Stimulated activated CD8-positive, alpha-beta memory T cell treated with anti-CD3 and anti-CD28 coated beads, Interleukin-12 subunit alpha, Interleukin-12 subunit beta, amount 100 ng/mL, for 24 hours (primary cell): ENCODE data around the gene FES.

Experiments used
- DNase-seq: peaks from one replicate; pipeline ENCODE4 v3.0.0-alpha.2; 2020; ENCODE audit errors: extremely low read depth

The FES gene

DNA sequence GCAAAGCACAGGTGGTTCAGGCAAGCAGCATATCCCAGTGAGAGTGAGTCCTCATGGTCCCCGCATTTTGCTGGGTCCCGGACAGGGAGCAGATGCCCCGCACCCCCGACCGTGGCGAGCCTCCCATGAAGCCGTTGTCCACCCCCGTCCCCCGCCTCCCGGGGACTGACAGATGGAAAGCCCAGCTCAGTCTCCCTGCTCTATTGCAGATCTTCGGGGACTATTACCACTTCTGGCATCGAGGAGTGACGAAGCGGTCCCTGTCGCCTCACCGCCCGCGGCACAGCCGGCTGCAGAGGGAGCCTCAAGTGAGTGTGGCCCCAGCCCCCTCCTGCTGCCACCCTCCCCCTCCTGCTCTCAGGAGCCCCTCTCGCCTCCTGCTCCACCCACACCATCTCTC, 8.3 kb upstream of the FES start:
- no peak for DNase-seq

DNA sequence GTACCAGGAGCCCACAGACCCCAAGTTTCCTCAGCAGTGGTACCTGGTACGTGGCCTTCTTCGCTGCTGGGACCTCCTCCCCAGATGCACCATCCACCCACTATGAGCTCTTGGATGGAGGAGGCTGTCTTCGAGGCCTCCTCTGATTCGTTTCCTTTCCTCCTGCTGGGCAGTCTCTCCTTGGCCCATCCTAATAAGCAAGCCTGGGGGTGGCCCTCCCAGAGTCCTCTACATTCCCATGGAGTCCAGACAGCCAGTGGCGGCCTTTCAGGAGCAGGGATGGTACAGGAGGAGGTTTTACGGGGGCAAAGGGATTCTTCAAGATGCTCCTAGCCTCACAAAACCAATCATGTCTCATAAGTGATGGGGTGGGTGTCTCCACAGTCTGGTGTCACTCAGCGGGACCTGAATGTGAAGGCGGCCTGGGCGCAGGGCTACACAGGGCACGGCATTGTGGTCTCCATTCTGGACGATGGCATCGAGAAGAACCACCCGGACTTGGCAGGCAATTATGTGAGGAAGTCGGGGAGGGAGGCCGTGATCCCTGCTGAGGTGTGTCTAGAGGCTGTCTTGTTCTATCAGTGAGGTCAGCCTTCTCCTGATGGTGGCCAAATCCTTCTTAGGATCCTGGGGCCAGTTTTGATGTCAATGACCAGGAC, 7.7 kb upstream of the FES start:
- DNase-seq, result no peak

DNA sequence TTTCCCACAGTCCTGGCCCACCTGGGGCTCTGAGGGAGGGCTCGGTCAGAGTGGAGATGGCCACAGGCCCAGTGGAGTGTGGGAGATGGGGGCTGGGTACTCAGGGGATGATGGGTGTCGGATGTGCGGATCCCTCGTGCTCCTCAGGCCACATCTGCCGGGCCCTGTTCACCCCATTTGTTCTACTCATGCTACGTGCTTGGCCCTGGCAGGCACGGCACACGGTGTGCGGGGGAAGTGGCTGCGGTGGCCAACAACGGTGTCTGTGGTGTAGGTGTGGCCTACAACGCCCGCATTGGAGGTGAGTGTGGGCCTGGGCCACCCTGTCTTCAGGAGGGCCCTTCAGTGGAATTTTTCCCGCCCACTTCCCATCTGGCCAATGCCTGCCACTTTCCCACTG, 7.0 kb upstream of the FES start:
- DNase-seq, result no peak

DNA sequence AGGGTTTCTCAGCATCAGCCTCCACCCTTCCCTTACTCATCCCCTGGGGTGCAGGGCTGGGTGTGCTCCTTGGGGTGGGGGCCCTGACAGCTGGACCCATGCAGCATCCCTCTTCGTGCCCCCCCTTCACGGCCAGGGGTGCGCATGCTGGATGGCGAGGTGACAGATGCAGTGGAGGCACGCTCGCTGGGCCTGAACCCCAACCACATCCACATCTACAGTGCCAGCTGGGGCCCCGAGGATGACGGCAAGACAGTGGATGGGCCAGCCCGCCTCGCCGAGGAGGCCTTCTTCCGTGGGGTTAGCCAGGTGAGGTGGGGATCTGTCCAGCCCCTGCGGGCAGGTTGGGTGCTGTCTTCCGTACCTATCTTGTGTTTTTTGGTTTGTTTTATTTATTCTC, 6.3 kb upstream of the FES start:
- no peak for DNase-seq

DNA sequence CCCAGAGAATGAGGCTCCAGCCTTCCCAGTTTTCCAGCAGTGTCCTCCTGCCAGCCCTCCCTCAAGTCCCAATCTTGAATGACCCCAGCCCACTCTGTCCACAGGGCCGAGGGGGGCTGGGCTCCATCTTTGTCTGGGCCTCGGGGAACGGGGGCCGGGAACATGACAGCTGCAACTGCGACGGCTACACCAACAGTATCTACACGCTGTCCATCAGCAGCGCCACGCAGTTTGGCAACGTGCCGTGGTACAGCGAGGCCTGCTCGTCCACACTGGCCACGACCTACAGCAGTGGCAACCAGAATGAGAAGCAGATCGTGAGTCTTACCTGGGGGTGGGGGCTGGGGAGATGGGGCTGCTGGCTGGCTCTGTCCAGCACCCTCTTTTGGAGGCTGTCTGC, 5.6 kb upstream of the FES start:
- no peak for DNase-seq

DNA sequence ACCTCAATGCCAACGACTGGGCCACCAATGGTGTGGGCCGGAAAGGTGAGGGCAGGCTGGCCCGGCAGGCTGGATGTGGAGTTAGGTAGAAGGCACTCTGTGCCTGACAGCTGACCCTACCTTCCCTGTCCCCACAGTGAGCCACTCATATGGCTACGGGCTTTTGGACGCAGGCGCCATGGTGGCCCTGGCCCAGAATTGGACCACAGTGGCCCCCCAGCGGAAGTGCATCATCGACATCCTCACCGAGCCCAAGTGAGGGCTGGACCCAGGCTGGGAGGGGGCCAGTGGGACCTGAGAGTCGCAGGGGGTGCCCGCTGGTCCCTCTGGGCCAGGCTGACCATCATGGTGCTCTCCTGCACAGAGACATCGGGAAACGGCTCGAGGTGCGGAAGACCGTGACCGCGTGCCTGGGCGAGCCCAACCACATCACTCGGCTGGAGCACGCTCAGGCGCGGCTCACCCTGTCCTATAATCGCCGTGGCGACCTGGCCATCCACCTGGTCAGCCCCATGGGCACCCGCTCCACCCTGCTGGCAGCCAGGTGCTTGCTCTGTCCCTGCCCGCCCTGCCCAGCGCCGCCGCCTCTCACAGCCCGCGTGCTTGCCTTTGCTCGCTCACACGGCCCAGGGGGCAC, 4.5 kb upstream of the FES start:
- DNase-seq, result no peak

DNA sequence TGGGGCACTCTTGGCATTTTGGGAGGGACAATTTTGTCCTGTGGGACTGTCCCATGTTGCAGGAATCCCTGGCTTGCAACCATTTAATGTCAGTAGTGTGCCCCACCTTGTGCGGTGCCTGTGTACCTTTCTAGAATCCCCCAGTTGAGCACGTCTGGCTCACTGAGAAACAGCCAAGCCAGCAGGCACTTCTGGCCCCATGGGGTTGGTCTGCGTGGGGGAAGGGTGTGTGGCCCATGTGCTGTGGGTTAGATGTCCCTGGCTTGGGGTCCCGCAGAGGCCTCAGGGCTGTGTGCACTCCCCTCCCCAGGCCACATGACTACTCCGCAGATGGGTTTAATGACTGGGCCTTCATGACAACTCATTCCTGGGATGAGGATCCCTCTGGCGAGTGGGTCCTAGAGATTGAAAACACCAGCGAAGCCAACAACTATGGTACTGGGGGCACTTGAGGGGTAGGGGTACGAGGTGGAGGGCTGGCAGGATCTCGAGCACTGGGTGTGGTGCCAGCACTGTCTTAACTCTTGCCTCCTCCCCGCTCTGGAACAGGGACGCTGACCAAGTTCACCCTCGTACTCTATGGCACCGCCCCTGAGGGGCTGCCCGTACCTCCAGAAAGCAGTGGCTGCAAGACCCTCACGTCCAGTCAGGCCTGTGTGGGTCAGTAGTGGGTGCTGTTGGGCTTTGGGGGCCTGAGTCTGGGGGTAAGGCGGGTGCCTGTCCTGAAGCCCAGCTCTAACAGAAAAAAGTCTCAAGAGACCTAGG, 3.7 kb upstream of the FES start:
- DNase-seq, result no peak

DNA sequence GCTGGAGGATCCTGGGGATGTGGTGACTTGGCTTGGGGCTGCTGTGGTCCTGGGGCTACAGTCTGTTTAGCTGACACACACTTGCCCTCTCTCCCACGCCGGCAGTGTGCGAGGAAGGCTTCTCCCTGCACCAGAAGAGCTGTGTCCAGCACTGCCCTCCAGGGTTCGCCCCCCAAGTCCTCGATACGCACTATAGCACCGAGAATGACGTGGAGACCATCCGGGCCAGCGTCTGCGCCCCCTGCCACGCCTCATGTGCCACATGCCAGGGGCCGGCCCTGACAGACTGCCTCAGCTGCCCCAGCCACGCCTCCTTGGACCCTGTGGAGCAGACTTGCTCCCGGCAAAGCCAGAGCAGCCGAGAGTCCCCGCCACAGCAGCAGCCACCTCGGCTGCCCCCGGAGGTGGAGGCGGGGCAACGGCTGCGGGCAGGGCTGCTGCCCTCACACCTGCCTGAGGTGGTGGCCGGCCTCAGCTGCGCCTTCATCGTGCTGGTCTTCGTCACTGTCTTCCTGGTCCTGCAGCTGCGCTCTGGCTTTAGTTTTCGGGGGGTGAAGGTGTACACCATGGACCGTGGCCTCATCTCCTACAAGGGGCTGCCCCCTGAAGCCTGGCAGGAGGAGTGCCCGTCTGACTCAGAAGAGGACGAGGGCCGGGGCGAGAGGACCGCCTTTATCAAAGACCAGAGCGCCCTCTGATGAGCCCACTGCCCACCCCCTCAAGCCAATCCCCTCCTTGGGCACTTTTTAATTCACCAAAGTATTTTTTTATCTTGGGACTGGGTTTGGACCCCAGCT, 2.9 kb upstream of the FES start:
- no peak for DNase-seq

DNA sequence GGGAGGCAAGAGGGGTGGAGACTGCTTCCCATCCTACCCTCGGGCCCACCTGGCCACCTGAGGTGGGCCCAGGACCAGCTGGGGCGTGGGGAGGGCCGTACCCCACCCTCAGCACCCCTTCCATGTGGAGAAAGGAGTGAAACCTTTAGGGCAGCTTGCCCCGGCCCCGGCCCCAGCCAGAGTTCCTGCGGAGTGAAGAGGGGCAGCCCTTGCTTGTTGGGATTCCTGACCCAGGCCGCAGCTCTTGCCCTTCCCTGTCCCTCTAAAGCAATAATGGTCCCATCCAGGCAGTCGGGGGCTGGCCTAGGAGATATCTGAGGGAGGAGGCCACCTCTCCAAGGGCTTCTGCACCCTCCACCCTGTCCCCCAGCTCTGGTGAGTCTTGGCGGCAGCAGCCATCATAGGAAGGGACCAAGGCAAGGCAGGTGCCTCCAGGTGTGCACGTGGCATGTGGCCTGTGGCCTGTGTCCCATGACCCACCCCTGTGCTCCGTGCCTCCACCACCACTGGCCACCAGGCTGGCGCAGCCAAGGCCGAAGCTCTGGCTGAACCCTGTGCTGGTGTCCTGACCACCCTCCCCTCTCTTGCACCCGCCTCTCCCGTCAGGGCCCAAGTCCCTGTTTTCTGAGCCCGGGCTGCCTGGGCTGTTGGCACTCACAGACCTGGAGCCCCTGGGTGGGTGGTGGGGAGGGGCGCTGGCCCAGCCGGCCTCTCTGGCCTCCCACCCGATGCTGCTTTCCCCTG, 2.2 kb upstream of the FES start:
- no peak for DNase-seq

DNA sequence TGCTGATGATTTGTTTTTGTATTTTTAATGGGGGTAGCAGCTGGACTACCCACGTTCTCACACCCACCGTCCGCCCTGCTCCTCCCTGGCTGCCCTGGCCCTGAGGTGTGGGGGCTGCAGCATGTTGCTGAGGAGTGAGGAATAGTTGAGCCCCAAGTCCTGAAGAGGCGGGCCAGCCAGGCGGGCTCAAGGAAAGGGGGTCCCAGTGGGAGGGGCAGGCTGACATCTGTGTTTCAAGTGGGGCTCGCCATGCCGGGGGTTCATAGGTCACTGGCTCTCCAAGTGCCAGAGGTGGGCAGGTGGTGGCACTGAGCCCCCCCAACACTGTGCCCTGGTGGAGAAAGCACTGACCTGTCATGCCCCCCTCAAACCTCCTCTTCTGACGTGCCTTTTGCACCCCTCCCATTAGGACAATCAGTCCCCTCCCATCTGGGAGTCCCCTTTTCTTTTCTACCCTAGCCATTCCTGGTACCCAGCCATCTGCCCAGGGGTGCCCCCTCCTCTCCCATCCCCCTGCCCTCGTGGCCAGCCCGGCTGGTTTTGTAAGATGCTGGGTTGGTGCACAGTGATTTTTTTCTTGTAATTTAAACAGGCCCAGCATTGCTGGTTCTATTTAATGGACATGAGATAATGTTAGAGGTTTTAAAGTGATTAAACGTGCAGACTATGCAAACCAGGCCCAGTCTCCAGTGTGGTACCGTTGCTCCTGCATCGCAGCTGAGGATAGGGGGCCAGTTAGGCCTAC, 1.4 kb upstream of the FES start:
- DNase-seq, result no peak

DNA sequence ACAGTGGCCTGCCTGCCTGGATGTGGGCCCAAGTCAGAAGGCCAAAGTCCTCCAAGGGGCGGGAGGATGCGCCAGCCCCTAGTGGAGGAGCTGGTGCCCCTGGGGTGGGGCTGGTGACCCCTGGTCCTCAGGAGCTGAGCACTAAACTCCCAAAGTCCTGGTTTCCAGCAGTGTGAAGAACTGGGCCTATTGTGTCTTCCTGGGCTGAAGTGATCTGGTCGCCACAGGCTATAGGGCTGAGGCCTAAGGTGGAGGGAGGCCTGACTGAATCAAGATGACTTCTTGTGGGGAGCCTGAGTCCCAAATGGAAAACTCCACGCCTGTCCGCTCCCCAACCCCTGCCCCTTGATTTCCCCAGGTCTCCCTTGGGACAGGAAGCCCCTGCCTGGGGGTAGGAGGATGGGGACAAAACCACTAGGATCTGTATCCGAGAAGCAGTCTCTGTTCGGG, 753 bp upstream of the FES start:
- DNase-seq, result no peak

DNA sequence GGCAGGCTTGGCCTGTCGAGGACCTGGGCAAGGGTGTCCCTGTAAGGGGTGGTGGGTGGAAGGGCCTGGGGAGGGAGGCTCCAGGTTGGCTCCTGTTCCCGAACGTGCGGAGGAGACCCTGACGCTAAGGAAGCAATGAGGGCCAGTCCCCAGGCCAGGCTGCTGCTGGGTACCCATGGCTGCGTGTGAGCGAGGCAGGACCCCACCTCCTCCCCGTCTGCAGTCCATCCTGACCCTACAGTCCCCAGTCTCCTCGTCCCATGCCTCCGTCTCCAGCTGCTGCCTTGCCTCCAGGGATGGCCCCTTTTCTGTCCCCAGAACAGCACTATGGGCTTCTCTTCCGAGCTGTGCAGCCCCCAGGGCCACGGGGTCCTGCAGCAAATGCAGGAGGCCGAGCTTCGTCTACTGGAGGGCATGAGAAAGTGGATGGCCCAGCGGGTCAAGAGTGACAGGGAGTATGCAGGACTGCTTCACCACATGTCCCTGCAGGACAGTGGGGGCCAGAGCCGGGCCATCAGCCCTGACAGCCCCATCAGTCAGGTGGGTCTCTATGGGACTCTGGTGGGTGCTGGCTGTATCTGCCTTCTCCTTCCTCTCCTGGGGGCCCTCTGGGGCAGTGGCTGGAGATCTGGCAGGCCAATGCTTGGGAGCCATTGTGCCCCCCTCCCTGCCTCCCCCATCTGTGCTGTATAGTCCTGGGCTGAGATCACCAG, 571 bp downstream of the FES start:
- DNase-seq, result no peak

DNA sequence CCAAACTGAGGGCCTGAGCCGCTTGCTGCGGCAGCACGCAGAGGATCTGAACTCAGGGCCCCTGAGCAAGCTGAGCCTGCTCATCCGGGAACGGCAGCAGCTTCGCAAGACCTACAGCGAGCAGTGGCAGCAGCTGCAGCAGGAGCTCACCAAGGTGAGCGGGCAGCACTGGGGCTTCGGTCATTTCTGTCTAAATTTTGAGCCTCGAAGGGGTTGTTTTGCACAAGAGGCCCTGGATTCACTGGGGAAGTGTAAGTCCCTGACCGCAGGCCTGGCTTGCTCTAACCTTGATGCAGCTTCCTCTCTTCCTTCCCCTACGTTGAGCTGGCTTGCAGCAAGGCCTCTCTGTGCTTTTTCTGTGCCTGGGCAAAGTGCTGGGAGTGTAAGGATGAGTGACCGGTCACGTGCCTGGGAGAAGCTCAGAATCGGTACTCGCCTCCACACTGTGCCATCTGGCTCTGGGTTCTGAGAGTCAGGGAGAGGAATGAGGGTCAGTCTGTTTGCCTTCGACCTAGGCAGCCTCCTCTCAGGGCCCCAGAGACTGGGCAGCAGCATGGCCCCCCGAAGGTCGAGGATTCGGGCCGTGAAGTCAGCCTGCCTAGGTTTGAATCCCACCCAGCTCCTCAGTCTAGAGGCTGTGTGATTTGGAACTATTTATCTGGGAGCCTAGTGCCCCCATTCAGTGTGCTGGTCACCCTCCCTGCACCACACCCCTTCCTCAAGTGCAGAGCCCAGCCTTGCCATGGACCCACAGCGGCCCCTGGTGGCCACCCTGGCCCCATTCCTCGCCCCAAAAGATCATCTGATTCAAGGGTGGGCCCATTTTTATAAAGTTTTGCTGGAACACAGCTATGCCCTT, 1.4 kb downstream of the FES start:
- no peak for DNase-seq

DNA sequence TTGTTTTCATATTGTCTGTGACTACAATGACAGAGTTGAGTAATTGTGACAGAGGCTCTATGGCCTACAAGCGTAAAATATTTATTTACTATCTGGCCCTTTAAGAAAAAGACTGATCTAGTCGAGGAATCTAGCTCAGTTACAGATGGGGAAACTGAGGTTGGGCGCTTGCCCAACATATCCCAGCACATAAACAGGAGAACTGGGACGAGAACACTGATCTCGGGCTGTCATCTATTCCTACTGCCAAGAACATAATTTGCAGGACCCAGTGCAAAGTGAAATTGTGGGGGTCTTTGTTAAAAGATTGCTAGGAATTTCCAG, 1.9 kb downstream of the FES start:
- no peak for DNase-seq

DNA sequence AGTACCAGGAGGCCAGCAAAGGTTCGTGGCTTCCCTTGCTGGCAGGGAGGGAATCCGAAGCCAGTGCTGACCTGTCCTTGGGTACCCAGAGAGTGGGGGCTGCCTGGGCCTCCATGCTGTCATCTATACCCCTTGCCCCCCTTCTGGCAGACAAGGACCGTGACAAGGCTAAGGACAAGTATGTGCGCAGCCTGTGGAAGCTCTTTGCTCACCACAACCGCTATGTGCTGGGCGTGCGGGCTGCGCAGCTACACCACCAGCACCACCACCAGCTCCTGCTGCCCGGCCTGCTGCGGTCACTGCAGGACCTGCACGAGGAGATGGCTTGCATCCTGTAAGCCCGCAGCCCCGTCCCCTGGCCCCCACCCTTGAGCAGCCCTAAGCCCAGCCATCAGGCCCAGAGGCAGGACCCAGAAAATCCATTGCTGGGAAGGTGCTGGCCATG, 2.8 kb downstream of the FES start:
- DNase-seq, result no peak

DNA sequence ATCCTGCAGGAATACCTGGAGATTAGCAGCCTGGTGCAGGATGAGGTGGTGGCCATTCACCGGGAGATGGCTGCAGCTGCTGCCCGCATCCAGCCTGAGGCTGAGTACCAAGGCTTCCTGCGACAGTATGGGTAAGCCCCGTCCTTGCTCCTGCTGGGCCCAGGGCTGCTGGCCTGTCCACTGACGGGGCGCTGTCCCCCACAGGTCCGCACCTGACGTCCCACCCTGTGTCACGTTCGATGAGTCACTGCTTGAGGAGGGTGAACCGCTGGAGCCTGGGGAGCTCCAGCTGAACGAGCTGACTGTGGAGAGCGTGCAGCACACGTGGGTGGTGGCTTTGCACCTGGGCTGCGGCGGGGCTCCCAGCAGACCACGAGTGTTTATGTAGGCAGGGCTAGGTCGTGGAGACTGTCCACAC, 5.0 kb downstream of the FES start:
- no peak for DNase-seq

DNA sequence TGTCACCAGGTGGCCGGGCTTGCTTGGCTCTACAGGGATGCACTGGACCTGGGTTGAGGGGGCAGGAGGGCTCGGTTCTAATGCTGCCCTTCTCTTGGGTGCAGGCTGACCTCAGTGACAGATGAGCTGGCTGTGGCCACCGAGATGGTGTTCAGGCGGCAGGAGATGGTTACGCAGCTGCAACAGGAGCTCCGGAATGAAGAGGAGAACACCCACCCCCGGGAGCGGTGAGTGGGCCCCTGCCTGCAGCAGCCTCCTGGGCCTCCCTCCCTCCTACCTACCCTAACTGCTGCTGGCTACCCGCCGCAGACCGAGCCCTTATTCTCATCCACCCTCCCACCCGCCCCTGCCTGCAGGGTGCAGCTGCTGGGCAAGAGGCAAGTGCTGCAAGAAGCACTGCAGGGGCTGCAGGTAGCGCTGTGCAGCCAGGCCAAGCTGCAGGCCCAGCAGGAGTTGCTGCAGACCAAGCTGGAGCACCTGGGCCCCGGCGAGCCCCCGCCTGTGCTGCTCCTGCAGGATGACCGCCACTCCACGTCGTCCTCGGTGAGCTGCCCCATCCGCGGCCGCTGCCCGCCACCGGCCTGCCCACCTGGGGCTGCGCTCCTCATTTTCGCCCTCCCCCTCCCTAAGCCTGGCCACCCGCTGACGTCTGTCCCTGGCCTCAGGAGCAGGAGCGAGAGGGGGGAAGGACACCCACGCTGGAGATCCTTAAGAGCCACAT, 5.6 kb downstream of the FES start:
- DNase-seq, result no peak

DNA sequence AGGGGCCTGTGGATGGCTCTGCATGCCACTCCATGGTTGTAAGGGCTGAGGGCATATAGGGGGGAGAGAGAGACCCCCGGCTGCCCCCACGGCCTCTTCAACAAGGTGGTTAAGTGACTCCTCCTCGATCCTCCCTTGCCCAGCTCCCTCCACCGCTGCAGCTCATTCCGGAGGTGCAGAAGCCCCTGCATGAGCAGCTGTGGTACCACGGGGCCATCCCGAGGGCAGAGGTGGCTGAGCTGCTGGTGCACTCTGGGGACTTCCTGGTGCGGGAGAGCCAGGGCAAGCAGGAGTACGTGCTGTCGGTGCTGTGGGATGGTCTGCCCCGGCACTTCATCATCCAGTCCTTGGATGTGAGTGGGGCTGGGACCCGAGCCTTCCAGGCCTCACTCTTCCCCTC, 6.5 kb downstream of the FES start:
- no peak for DNase-seq
